Tongue (tissue), 2 donors: Measurements from ENCODE around the gene LRRC2. TPM values are rescaled to one million over a fixed set of nuclear protein-coding genes. Genes with fewer than 3 reads are reported as not detected.

Experiments used
- DNase-seq: peaks from one replicate; pipeline ENCODE4 v3.0.0-alpha.2; 2015
- total RNA-seq: library from RNA; depleted of rRNA; stranded (reverse); fragments of >200 nt; gene quantifications from one replicate; pipeline ENCODE4 v1.2.3, GENCODE V29; 2014

LRRC2 gene
- total RNA-seq, 1 donor from 2014 or later: 13.0 TPM

GRCh38 chr3:46479021-46479420 is 87.1 kb downstream of the LRRC2 start:
- no peak for DNase-seq

GRCh38 chr3:46478341-46478740 is 87.8 kb downstream of the LRRC2 start:
- DNase-seq: no peak

- DNase-seq: no peak
These were observed 88.3 kb downstream of the LRRC2 start for GRCh38 chr3:46477756-46478155.

GRCh38 chr3:46477145-46477544 is 89.0 kb downstream of the LRRC2 start:
- DNase-seq: no peak

- DNase-seq: no peak
These were observed 93.4 kb downstream of the LRRC2 start for GRCh38 chr3:46472736-46473135.

GRCh38 chr3:46471371-46471914 is 94.7 kb downstream of the LRRC2 start:
- DNase-seq: no peak

- no peak for DNase-seq
These were observed 95.3 kb downstream of the LRRC2 start for GRCh38 chr3:46470831-46471230.

GRCh38 chr3:46469680-46470357 is 96.3 kb downstream of the LRRC2 start:
- no peak for DNase-seq

GRCh38 chr3:46468753-46469600 is 97.1 kb downstream of the LRRC2 start:
- DNase-seq: no peak

- no peak for DNase-seq
These were observed 98.5 kb downstream of the LRRC2 start for GRCh38 chr3:46467562-46467961.

GRCh38 chr3:46466871-46467403 is 99.2 kb downstream of the LRRC2 start:
- no peak for DNase-seq

- DNase-seq: no peak
These were observed 99.8 kb downstream of the LRRC2 start for GRCh38 chr3:46466273-46466672.

Other genes with a start within 250 kb of the LRRC2 start
- gene CCR2, start 212.2 kb downstream of the LRRC2 start, total RNA-seq: 1.2 TPM
- 0.41 TPM for gene CCR5, start 195.4 kb downstream of the LRRC2 start, total RNA-seq
- gene CCRL2, start 159.0 kb downstream of the LRRC2 start, total RNA-seq: 3.7 TPM
- 13.0 TPM for gene LTF, start 101.4 kb downstream of the LRRC2 start, total RNA-seq
- gene RTP3, start 68.3 kb downstream of the LRRC2 start, total RNA-seq: not detected
- 0.10 TPM for gene FAM240A, start 46.2 kb upstream of the LRRC2 start, total RNA-seq
- gene ALS2CL, start 127.4 kb upstream of the LRRC2 start, total RNA-seq: 39.8 TPM
- not detected for gene TMIE, start 135.1 kb upstream of the LRRC2 start, total RNA-seq
- not detected for gene PRSS50, start 151.6 kb upstream of the LRRC2 start, total RNA-seq